Measurements from ENCODE around the gene B4GALT2.

Gene B4GALT2

GRCh38 chr1:43962324-43962723 is 16.7 kb upstream of the B4GALT2 start:
- Histone ChIP-seq H3K4me3 (replicated peaks; ENCODE audit: low read depth, low read length) (no peak overlapping the region), H3K27me3 (replicated peaks; ENCODE audit: control insufficient read depth, insufficient read depth, low read length) (no peaks in the 10 kb centered on the region), H3K36me3 (ENCODE audit: control insufficient read depth, insufficient read depth, low read length) (peaks cover 20% of the 10 kb centered on the region)
- TF ChIP-seq CTCF (IDR thresholded peaks at IDR 0.05; ENCODE audit: insufficient read depth, low read length, poor library complexity, severe bottlenecking): no peak
- DNase-seq (ENCODE audit: extremely low read depth, insufficient read length): no peak

- H3K4me3 ChIP-seq (replicated peaks; ENCODE audit: low read depth, low read length): no peak overlapping the region
- no peaks in the 10 kb centered on the region for H3K27me3 ChIP-seq (replicated peaks; ENCODE audit: control insufficient read depth, insufficient read depth, low read length)
- TF ChIP-seq CTCF (IDR thresholded peaks at IDR 0.05; ENCODE audit: insufficient read depth, low read length, poor library complexity, severe bottlenecking): no peak
- peaks cover 20% of the 10 kb centered on the region for H3K36me3 ChIP-seq (ENCODE audit: control insufficient read depth, insufficient read depth, low read length)
- no peak for DNase-seq (ENCODE audit: extremely low read depth, insufficient read length)
These were observed 16.0 kb upstream of the B4GALT2 start for GRCh38 chr1:43963006-43963405.

GRCh38 chr1:43963890-43964289 is 15.1 kb upstream of the B4GALT2 start:
- Histone ChIP-seq H3K27me3 (replicated peaks; ENCODE audit: control insufficient read depth, insufficient read depth, low read length) (no peaks in the 10 kb centered on the region), H3K36me3 (ENCODE audit: control insufficient read depth, insufficient read depth, low read length) (peaks cover 20% of the 10 kb centered on the region), H3K4me3 (replicated peaks; ENCODE audit: low read depth, low read length) (no peak overlapping the region)
- no peak for TF ChIP-seq CTCF (IDR thresholded peaks at IDR 0.05; ENCODE audit: insufficient read depth, low read length, poor library complexity, severe bottlenecking)
- no peak for DNase-seq (ENCODE audit: extremely low read depth, insufficient read length)

GRCh38 chr1:43965316-43965715 is 13.7 kb upstream of the B4GALT2 start:
- DNase-seq (ENCODE audit: extremely low read depth, insufficient read length): no peak
- Histone ChIP-seq H3K36me3 (ENCODE audit: control insufficient read depth, insufficient read depth, low read length) (peaks cover 20% of the 10 kb centered on the region), H3K4me3 (replicated peaks; ENCODE audit: low read depth, low read length) (no peak overlapping the region), H3K27me3 (replicated peaks; ENCODE audit: control insufficient read depth, insufficient read depth, low read length) (no peaks in the 10 kb centered on the region)
- no peak for TF ChIP-seq CTCF (IDR thresholded peaks at IDR 0.05; ENCODE audit: insufficient read depth, low read length, poor library complexity, severe bottlenecking)

- TF ChIP-seq CTCF (IDR thresholded peaks at IDR 0.05; ENCODE audit: insufficient read depth, low read length, poor library complexity, severe bottlenecking): no peak
- DNase-seq (ENCODE audit: extremely low read depth, insufficient read length): no peak
- H3K27me3 ChIP-seq (replicated peaks; ENCODE audit: control insufficient read depth, insufficient read depth, low read length): no peaks in the 10 kb centered on the region
- H3K36me3 ChIP-seq (ENCODE audit: control insufficient read depth, insufficient read depth, low read length): peaks cover 16% of the 10 kb centered on the region
- H3K4me3 ChIP-seq (replicated peaks; ENCODE audit: low read depth, low read length): no peak overlapping the region
These were observed 10.6 kb upstream of the B4GALT2 start for GRCh38 chr1:43968348-43968948.

- no peak overlapping the region for H3K4me3 ChIP-seq (replicated peaks; ENCODE audit: low read depth, low read length)
- no peak for TF ChIP-seq CTCF (IDR thresholded peaks at IDR 0.05; ENCODE audit: insufficient read depth, low read length, poor library complexity, severe bottlenecking)
These were observed 9.6 kb upstream of the B4GALT2 start for GRCh38 chr1:43969416-43969745.

More at GRCh38 chr1:43969416-43969745, 9.6 kb upstream of the B4GALT2 start:
- no peaks in the 10 kb centered on the region for H3K27me3 ChIP-seq (replicated peaks; ENCODE audit: control insufficient read depth, insufficient read depth, low read length)
- peaks cover 16% of the 10 kb centered on the region for H3K36me3 ChIP-seq (ENCODE audit: control insufficient read depth, insufficient read depth, low read length)
- DNase-seq (ENCODE audit: extremely low read depth, insufficient read length): no peak

Data from GM06990 (cell line).